Measurements from ENCODE around the gene SLX4IP.

Gene SLX4IP

GRCh38 chr20:10522328-10522727, 87.2 kb downstream of the SLX4IP start:
- DNase-seq (ENCODE audit: low read depth): no peak

GRCh38 chr20:10523443-10523842, 88.3 kb downstream of the SLX4IP start:
- H3K4me3 ChIP-seq (ENCODE audit: low read depth, low read length): no peak overlapping the region
- DNase-seq (ENCODE audit: low read depth): no peak
- no peak for TF ChIP-seq CTCF (IDR thresholded peaks at IDR 0.05; ENCODE audit: insufficient read depth, low read depth, low read length, missing control alignments)

More at GRCh38 chr20:10522328-10522727, 87.2 kb downstream of the SLX4IP start:
- no peak overlapping the region for H3K4me3 ChIP-seq (ENCODE audit: low read depth, low read length)
- no peak for TF ChIP-seq CTCF (IDR thresholded peaks at IDR 0.05; ENCODE audit: insufficient read depth, low read depth, low read length, missing control alignments)

GRCh38 chr20:10524034-10524476, 89.0 kb downstream of the SLX4IP start:
- H3K4me3 ChIP-seq (ENCODE audit: low read depth, low read length): no peak overlapping the region
- TF ChIP-seq CTCF (IDR thresholded peaks at IDR 0.05; ENCODE audit: insufficient read depth, low read depth, low read length, missing control alignments): no peak
- no peak for DNase-seq (ENCODE audit: low read depth)

- no peak for DNase-seq (ENCODE audit: low read depth)
Observed at GRCh38 chr20:10524643-10525042, 89.5 kb downstream of the SLX4IP start.

GRCh38 chr20:10527781-10528180, 92.7 kb downstream of the SLX4IP start:
- H3K4me3 ChIP-seq (ENCODE audit: low read depth, low read length): no peak overlapping the region
- no peak for TF ChIP-seq CTCF (IDR thresholded peaks at IDR 0.05; ENCODE audit: insufficient read depth, low read depth, low read length, missing control alignments)
- DNase-seq (ENCODE audit: low read depth): no peak

More at GRCh38 chr20:10524643-10525042, 89.5 kb downstream of the SLX4IP start:
- no peak for TF ChIP-seq CTCF (IDR thresholded peaks at IDR 0.05; ENCODE audit: insufficient read depth, low read depth, low read length, missing control alignments)
- H3K4me3 ChIP-seq (ENCODE audit: low read depth, low read length): no peak overlapping the region

GRCh38 chr20:10530883-10531282, 95.8 kb downstream of the SLX4IP start:
- no peak for DNase-seq (ENCODE audit: low read depth)
- H3K4me3 ChIP-seq (ENCODE audit: low read depth, low read length): no peak overlapping the region
- no peak for TF ChIP-seq CTCF (IDR thresholded peaks at IDR 0.05; ENCODE audit: insufficient read depth, low read depth, low read length, missing control alignments)

GRCh38 chr20:10531848-10532247, 96.7 kb downstream of the SLX4IP start:
- TF ChIP-seq CTCF (IDR thresholded peaks at IDR 0.05; ENCODE audit: insufficient read depth, low read depth, low read length, missing control alignments): no peak
- no peak for DNase-seq (ENCODE audit: low read depth)

More at GRCh38 chr20:10531848-10532247, 96.7 kb downstream of the SLX4IP start:
- no peak overlapping the region for H3K4me3 ChIP-seq (ENCODE audit: low read depth, low read length)

All from GM12865 (cell line).